AG09319 (cell line): ENCODE data around the gene CDCA4.

Source experiments
- DNase-seq: peaks from one replicate; pipeline ENCODE4 v3.0.0-alpha.2; 2010; ENCODE audit warnings: low read depth; ENCODE audit errors: extremely low read depth
- CTCF ChIP-seq: IDR thresholded peaks from 2 replicates; pipeline ENCODE4 v1.5.1; 2011; ENCODE audit warnings: low read depth, mild to moderate bottlenecking, inconsistent platforms, low read length, moderate library complexity

CDCA4 gene

DNA sequence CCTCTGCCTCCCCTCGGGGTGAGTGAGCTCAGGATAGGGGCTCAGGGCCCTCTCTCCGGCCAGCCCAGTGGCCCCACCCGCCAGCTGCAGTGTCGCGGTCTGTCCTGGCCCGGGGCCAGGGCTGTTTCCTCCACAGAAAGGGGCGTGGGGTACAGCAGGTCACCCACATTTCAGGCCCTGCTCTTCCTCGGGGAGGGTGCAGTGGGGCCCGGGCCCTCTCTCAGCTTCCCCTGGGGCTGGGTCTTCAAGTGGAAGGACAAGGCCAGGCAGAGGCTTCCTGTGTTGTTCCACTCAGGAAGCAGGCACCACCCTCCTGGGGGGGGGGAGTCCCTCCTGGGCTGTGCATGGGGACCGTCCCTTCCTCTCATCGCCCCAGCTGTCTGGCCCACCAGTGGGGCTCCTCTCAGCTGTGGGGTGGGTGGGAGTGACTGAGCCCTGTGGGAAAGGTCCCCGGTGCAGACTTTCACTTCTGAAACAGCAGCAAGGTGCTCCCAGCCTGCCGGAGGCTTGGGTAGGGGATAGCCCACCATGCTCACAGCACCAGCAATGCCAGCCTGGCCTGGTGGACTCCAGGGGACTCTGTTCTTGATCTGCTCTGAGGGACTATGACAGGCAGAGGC, 40.7 kb upstream of the CDCA4 start:
- TF ChIP-seq CTCF, result no peak
- DNase-seq, result no peak

GRCh38 chr14:105060751-105061427, 40.0 kb upstream of the CDCA4 start:
- TF ChIP-seq CTCF, result no peak
- no peak for DNase-seq

- no peak for DNase-seq
- TF ChIP-seq CTCF, result no peak
Observed at GRCh38 chr14:105059925-105060565, 39.2 kb upstream of the CDCA4 start.

- TF ChIP-seq CTCF, result no peak
- DNase-seq, result no peak
Observed at GRCh38 chr14:105059035-105059924, 38.4 kb upstream of the CDCA4 start.

GRCh38 chr14:105058521-105059034, 37.7 kb upstream of the CDCA4 start:
- no peak for DNase-seq
- TF ChIP-seq CTCF, result no peak

DNA sequence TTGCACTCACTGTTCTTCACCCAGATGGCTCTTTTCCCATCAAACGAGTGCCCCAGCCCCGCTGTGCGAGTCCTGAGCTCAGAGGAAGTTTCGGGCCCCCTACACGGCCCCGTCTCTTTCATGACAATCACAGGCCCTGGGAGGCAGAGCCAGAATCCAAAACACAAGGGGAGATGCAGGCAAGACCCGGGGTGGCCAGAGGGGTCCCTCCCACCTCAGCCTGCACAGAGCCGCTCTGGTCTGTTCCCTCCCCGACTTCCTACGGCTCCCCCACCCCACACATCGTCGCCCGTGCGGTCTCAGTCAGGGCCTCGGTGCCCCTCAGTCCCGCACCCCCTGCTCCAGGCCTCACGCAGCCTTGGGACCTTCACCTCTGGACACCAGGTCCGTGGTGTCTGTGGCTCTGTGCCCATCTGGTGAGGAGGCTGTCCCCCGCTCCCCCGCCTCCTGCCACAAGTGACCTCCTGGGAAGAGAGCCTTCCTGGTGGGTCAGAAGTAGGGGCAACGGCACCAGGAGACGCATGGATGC, 35.5 kb upstream of the CDCA4 start:
- no peak for TF ChIP-seq CTCF
- no peak for DNase-seq
